Hippocampal formation (tissue), 2 donors: ENCODE measurements around the gene IL1RL2.

Source experiments
- DNase-seq, 2 donors: peaks; one replicate each; lab custom pipeline; 2025; lab: John Stamatoyannopoulos, UW

IL1RL2 gene

DNA sequence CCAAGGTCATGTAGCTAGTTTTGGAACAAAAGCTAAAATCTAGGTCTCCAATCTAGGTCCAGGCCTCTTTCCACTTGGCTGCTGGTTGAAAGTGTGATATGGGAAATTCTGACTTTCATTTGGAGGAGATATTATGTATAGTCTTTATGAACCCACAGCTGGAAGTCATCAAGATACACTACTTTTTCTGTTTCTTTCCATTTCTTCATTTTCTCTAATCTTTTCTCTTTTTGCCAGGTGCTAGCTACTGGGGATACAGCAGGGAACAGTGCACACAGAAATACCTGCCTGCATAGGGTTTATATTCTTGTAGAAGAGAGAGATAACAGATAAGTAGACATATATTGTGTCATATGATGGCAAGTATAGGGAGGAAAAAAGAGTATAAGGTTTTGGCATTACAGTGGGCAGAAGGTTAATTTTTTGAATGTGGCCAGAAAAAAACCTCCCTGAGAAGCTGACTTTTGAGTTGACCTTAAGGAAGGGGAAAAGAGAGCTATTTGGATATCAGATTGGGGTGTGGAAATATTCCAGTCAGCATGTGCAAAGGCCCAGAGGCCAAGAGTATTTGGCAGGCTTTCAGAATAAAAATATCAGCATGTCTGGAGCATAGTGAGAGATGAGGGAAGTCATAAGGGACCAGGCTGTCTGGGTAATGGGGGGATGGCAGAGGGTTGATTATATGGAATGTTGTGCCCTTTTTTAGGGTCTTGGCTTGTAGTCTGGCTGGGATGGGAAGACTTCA, 28.6 kb upstream of the IL1RL2 start:
- DNase-seq: no peak

DNA sequence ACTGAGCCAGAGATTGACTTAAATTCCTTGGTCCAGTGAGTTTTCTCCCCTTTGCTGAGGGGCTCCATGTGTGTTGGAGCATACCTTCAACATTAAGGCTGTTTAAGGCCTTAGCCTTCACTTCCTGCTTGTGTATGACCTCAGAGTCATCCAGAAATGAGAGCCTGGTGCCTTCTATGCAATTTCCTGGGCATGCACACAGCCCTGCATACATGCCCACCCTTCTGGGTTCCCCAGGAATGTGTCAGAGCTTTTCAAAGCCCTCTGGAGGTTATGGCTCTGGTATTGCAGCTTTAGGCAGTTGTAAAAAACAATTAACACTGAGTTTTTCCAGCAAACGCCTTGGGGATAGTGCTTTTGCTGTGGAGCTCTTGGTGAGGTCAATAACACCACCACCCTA, 27.5 kb upstream of the IL1RL2 start:
- DNase-seq: no peak

GRCh38 chr2:102166189-102166845, 20.5 kb upstream of the IL1RL2 start:
- DNase-seq: no peak

DNA sequence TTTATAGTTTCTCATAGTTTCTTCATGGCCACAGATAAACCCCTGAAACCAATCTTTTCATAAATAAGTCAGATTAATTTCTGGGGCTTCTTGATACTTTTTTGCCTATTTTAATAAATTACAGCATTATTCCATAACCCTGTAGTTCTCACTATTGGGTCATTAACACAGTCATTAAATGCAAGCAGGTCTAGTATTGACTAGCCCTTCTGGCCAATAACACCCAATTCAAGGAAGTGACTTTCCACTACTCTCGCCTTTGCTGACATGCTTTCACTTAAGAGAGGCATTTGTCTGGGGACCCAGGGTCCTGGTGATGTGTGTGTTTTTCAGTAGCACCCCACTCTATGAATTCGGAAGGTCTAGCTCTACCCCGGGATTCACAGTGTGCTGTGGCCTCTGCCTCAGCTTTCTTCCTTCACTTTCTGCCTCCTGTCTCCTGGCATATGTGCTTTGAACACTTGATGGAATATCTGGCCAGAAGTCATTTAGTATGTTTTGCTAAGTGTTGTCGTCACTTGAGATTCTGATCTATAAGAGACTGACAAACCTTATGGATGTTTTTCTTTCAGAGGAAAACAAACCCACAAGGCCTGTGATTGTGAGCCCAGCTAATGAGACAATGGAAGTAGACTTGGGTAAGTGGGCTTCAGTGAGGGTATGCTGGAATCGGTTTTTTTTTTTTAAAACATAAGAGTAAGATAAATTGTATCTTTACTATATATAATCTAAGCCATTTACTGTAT, 18.6 kb upstream of the IL1RL2 start:
- DNase-seq: no peak

GRCh38 chr2:102171946-102172345, 14.9 kb upstream of the IL1RL2 start:
- DNase-seq: no peak

DNA sequence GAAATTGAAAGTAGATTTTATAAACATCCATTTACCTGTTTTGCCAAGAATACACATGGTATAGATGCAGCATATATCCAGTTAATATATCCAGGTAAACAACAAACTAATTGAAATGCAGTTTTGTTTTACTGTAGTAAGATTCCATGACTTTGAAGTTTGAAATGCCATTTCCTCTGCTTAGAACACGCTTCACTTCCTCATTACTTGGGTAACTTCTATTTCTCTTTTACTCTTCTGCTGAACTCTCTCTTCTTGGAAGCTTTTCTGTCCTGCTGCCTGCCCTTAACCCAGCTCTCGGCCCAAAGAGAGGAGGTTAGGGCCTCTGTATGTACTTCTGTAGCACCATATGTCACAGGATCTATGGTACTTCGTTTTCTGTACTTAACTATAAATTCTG, 14.1 kb upstream of the IL1RL2 start:
- DNase-seq: no peak

DNA sequence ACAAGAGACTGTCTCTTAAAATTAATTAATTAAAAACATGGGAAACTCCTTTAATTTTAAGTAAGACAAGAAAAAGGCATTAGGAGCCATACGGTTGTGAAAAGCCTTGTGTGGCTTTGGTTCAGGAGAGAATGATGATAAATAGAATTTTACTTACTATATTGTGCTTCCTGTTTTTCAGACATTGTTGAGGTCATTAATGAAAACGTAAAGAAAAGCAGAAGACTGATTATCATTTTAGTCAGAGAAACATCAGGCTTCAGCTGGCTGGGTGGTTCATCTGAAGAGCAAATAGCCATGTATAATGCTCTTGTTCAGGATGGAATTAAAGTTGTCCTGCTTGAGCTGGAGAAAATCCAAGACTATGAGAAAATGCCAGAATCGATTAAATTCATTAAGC, 10.7 kb upstream of the IL1RL2 start:
- DNase-seq: no peak

GRCh38 chr2:102177814-102178478, 8.9 kb upstream of the IL1RL2 start:
- DNase-seq: no peak

- DNase-seq: no peak
These were observed 7.8 kb upstream of the IL1RL2 start for GRCh38 chr2:102179061-102179460.

DNA sequence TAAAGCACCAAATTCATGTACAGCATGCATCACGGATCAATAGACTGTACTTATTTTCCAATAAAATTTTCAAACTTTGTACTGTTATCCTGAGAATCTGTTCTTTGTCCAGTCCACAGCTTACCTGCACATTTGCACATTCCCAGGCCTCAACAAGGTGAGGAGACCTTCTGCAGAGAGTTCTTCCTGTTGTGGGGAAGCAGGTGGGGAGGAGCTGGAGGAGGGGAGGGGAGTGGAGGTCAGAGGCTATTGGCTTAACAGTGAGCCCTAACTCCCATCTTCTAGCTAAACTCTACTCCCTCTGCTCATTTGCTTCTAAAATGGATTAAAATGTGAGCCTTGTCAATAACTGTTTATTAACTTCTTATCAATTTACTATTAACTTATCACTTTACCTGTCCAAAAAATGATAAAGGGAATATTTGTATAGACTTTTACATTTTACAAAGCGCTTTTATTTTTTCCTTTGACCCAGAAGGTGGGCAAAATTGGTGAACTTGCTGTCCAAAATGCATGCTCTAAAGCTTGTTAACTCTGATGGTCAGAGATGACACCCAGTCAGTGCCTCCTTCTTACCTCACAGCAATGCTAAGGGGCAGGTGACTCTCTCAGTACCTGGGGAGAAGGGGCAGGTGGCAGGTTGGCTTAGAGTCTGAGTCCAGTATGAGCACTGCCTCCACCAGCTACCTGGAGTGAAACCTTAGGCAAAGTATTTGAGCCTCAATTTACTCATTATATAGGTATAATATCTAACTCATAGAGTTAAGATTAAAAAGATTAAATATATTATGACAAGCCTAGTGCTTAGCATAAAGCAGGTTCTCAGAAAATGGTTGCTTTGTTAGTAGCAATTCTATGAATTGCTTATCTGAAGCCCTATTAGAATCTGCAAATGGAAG, 6.8 kb upstream of the IL1RL2 start:
- DNase-seq: no peak

DNA sequence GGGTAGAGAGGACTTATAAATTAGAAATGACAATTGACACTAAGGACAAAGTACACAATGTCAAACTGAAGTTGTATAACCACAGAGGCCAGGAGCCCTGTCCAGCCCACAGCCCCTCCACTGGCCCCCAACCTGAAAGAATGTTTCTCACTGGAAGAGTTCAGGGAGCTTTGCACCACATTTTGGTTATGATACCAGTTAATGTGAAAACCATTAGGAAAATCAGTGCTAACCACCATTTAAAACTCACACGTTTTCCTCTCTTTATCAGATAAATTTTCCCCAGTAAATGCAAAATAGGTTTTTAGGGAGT, 6.2 kb upstream of the IL1RL2 start:
- no peak for DNase-seq

- DNase-seq: no peak
These were observed 5.4 kb upstream of the IL1RL2 start for GRCh38 chr2:102181376-102181775.

DNA sequence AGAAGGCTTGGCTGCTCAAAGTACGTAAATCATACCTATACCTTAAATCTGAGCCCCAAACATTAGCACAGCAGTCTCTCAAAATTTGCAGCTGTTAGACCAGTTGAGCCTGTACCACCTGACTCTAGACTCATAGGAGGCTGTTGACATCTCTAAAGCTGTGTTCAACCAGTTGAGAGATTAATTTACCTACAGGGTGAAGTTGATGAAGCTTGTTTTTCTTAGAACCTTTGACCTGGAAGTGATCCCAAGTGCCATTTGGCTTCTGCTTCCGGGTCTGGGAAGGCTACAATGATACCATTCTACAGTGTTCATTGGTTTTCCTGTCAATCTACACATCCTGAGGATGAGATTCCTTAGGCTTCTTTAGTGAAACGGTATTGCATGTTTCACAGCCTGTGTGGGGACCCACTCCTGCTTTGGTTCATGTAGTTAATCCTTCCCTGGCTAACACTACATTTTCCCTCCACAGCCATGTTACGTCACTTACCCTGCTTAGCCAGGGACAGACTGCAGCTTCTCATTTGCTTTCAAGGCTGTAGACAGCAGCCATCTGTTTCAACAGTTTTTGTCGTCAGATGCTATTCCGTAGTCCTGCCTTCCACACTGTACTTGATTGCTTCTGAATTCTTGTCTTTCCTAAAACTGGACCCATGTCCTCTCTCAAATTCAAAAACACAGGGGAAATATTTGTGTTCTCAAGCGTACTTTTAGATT, 4.7 kb upstream of the IL1RL2 start:
- DNase-seq: no peak

GRCh38 chr2:102184018-102184417, 2.8 kb upstream of the IL1RL2 start:
- no peak for DNase-seq

- no peak for DNase-seq
These were observed 2.3 kb upstream of the IL1RL2 start for GRCh38 chr2:102184568-102184967.

DNA sequence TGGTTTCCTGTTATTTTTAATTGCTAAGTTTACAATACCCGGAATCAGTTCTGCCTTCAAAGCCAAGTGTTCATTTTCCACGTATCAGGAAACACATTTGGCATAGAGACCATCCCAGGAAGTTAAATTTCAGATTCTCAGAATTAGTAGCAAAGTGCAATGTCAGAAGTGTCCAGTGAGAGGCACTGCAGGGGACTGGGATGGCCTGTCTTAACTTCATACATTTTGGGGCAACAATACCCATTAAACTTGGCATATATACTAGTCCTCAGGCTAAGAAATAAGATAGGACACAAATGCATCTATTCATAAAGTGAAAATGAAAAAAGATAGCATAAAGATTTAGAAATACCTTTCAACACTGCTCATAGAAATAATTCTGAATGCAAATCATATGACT, 1.5 kb upstream of the IL1RL2 start:
- DNase-seq: no peak

- DNase-seq: peak in 1 of 2 donors; percentile 16
These were observed 800 bp downstream of the IL1RL2 start for GRCh38 chr2:102187496-102188150.

DNA sequence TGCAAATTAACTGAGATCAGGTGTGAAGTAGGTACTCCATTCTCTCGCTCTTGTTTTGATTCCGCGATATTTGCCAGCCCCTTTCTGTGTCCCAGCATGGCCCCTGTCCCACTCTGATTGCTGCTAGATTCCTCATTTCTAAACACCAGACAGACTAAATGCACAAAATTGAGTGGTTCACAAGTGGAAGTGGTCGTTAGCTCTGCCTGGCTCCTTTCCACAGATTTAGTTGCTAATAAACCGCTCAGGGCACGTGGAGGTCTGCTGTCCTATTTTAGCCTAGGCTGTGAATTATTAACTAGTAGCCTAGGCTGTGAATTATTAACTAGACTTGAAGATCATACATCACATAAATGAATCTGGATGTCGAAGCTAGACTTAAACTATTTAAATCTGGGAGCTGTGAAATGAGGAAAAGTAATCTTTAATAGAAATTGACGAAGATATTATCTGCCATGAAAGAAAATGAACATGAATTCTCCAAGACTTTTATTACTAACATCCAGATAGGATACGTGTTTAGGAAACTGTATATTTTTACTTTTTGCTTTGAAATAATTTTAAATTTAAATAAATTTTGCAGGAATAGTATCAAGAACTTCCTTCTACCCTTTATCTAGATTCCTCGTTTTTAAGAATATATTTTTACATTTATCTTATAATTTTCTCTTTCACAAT, 3.7 kb downstream of the IL1RL2 start:
- DNase-seq: no peak

GRCh38 chr2:102191501-102191900, 4.7 kb downstream of the IL1RL2 start:
- DNase-seq: no peak

DNA sequence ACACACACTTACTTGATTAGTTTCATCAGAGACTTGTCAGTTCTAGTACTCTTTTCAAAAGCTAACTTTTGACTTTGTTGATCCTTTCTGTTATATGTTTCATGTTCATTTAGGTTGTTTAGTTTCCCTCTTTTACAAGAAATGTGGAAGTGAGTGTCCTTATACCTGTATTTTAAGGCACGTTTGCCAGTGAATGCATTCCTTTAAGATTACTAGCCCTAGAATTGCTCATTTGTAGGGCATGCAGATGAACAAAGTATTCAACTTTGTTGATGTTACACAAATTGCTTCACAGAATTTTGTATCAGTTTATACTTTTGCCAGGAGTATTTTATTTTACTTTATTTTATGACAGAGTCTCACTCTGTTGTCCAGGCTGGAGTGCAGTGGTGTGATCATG, 6.3 kb downstream of the IL1RL2 start:
- DNase-seq: no peak
